PC-9 (cell line): ENCODE measurements around the gene AGAP1.

ENCODE experiments used
- CTCF ChIP-seq: fragments of 200-600 bp; sonication (generic); conservative IDR thresholded peaks from 2 replicates; pipeline ENCODE4 v1.6.1; 2017; ENCODE audit warnings: mixed run types, antibody characterized with exemption, mild to moderate bottlenecking, moderate library complexity
- EZH2 ChIP-seq: fragments of 200-600 bp; sonication (generic); IDR thresholded peaks from 2 replicates; pipeline ENCODE4 v1.8.0; 2017; ENCODE audit warnings: antibody characterized with exemption, low read depth

- TF ChIP-seq EZH2 (no peak), CTCF (no peak)
Observed at GRCh38 chr2:235508371-235509160, 14.7 kb downstream of the AGAP1 start.
